Panc1 (cell line): ENCODE data around the gene TMEM120B.

Experiments
- SIN3A ChIP-seq: IDR thresholded peaks from 2 replicates; pipeline ENCODE4 v1.6.1; 2012; ENCODE audit warnings: low read depth, mild to moderate bottlenecking, low read length, moderate library complexity, borderline replicate concordance; ENCODE audit not compliant: insufficient read depth
- TF ChIP-seq, protein P1 (sequence below): fragments of 450-650 bp; IDR thresholded peaks from 2 replicates; pipeline ENCODE4 v1.5.1; 2017; ENCODE audit warnings: mild to moderate bottlenecking
- TF ChIP-seq, protein P2 (sequence below), 2 experiments: IDR thresholded peaks; 2 replicates each; pipeline ENCODE4 v1.6.1; 2011 to 2012; ENCODE audit warnings: low read depth in 2 of 2, control low read depth in 1 of 2, low read length in 1 of 2, mild to moderate bottlenecking in 1 of 2, moderate library complexity in 1 of 2; ENCODE audit not compliant: insufficient read depth in 1 of 2

DNA sequence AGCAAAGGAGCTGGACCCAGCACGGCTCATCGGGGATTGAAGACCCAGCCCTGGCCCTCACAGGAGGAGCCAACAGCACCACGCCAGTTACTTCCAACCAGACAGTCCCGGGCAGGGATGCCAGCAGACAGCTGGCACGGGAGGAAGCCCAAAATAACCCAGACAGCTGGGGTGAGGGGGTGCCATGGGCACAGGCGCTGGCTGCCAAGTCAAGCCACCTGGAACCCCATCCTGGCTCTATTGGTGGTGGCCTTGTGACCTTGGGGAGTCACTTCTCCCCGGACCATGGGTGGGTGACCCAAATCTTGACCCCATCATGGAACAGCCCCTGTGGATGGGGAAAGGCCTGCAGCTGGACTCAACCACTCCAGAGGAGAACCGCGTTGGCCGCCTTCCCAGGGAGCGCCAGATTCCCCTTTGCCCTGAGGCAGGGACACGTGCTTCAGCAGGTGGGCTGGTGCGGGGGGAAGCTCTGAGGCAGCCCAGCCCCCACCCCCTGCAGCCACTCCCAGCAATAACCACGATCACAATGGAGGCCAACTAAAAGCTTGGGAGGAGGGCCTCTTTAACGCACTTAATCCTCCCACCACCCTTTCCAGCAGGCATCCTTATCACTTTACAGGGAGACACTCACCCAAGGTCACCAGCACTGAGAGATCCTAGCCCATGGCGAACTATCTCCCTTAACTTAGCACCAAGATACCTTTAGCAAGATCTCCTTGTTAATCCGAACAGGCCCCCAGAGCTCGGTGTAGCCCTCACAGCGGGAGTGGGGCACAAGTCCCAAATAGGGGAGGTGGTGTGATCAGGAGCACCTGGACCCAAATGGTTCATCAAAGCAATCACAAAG is 85.6 kb downstream of the TMEM120B start:
- TF ChIP-seq, protein P1, sequence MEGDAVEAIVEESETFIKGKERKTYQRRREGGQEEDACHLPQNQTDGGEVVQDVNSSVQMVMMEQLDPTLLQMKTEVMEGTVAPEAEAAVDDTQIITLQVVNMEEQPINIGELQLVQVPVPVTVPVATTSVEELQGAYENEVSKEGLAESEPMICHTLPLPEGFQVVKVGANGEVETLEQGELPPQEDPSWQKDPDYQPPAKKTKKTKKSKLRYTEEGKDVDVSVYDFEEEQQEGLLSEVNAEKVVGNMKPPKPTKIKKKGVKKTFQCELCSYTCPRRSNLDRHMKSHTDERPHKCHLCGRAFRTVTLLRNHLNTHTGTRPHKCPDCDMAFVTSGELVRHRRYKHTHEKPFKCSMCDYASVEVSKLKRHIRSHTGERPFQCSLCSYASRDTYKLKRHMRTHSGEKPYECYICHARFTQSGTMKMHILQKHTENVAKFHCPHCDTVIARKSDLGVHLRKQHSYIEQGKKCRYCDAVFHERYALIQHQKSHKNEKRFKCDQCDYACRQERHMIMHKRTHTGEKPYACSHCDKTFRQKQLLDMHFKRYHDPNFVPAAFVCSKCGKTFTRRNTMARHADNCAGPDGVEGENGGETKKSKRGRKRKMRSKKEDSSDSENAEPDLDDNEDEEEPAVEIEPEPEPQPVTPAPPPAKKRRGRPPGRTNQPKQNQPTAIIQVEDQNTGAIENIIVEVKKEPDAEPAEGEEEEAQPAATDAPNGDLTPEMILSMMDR: no peak
- no peak for TF ChIP-seq SIN3A
- TF ChIP-seq, protein P2, sequence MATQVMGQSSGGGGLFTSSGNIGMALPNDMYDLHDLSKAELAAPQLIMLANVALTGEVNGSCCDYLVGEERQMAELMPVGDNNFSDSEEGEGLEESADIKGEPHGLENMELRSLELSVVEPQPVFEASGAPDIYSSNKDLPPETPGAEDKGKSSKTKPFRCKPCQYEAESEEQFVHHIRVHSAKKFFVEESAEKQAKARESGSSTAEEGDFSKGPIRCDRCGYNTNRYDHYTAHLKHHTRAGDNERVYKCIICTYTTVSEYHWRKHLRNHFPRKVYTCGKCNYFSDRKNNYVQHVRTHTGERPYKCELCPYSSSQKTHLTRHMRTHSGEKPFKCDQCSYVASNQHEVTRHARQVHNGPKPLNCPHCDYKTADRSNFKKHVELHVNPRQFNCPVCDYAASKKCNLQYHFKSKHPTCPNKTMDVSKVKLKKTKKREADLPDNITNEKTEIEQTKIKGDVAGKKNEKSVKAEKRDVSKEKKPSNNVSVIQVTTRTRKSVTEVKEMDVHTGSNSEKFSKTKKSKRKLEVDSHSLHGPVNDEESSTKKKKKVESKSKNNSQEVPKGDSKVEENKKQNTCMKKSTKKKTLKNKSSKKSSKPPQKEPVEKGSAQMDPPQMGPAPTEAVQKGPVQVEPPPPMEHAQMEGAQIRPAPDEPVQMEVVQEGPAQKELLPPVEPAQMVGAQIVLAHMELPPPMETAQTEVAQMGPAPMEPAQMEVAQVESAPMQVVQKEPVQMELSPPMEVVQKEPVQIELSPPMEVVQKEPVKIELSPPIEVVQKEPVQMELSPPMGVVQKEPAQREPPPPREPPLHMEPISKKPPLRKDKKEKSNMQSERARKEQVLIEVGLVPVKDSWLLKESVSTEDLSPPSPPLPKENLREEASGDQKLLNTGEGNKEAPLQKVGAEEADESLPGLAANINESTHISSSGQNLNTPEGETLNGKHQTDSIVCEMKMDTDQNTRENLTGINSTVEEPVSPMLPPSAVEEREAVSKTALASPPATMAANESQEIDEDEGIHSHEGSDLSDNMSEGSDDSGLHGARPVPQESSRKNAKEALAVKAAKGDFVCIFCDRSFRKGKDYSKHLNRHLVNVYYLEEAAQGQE (IDR thresholded peaks at IDR 0.05; ENCODE audit: insufficient read depth in 1 of 2, low read depth in 2 of 2, low read length in 1 of 2): no peak
